ENCODE data around the gene UHRF1. TPM values are rescaled to one million over a fixed set of nuclear protein-coding genes. Genes with fewer than 3 reads are reported as not detected.

Gene UHRF1
- total and polyA plus RNA-seq, 2 of the 13 experiments (the other 11 are each of a cell fraction or from before 2014, with no cell fraction given) = 6.8 to 78.4 TPM

- TF ChIP-seq, protein P1, sequence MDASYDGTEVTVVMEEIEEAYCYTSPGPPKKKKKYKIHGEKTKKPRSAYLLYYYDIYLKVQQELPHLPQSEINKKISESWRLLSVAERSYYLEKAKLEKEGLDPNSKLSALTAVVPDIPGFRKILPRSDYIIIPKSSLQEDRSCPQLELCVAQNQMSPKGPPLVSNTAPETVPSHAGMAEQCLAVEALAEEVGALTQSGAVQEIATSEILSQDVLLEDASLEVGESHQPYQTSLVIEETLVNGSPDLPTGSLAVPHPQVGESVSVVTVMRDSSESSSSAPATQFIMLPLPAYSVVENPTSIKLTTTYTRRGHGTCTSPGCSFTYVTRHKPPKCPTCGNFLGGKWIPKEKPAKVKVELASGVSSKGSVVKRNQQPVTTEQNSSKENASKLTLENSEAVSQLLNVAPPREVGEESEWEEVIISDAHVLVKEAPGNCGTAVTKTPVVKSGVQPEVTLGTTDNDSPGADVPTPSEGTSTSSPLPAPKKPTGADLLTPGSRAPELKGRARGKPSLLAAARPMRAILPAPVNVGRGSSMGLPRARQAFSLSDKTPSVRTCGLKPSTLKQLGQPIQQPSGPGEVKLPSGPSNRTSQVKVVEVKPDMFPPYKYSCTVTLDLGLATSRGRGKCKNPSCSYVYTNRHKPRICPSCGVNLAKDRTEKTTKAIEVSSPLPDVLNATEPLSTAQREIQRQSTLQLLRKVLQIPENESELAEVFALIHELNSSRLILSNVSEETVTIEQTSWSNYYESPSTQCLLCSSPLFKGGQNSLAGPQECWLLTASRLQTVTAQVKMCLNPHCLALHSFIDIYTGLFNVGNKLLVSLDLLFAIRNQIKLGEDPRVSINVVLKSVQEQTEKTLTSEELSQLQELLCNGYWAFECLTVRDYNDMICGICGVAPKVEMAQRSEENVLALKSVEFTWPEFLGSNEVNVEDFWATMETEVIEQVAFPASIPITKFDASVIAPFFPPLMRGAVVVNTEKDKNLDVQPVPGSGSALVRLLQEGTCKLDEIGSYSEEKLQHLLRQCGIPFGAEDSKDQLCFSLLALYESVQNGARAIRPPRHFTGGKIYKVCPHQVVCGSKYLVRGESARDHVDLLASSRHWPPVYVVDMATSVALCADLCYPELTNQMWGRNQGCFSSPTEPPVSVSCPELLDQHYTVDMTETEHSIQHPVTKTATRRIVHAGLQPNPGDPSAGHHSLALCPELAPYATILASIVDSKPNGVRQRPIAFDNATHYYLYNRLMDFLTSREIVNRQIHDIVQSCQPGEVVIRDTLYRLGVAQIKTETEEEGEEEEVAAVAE (CRISPR knock-in tag; IDR thresholded peaks at IDR 0.05; ENCODE audit: borderline replicate concordance) = no peak
- peak; percentile 42; the same call in 1 of the 2 replicates for TF ChIP-seq ZNF121 (CRISPR knock-in tag; IDR thresholded peaks at IDR 0.05)
Measured at GRCh38 chr19:4993683-4994082, 84.4 kb downstream of the UHRF1 start (continued).

GRCh38 chr19:4996701-4997100, 87.4 kb downstream of the UHRF1 start:
- H3K9ac ChIP-seq (ENCODE audit: insufficient read depth, low read depth, low read length) = no peak overlapping the region
- no peak overlapping the region for H3K4me3 ChIP-seq (replicated peaks in 1 of 3; ENCODE audit: insufficient read depth in 1 of 3, low read depth in 2 of 3, low read length in 3 of 3)
- H3K4me2 ChIP-seq (ENCODE audit: low read depth, low read length) = no peak overlapping the region
- FAIRE-seq (no peak), ATAC-seq (no peak), DNase-seq (ENCODE audit: low spot score) (no peak)
- H2AFZ ChIP-seq (ENCODE audit: low read length) = no peak overlapping the region
- H3K79me2 ChIP-seq (ENCODE audit: insufficient read depth, low read length) = peaks cover 48% of the 10 kb centered on the region
- WGBS (ENCODE audit: low lambda C conversion rate) = 93% methylated on average over 4 of the region's 5 CpGs
- CTCF ChIA-PET (ENCODE audit: low intra/inter-chr PET ratio, low total read pairs) = no interaction called here
- no peaks in the 10 kb centered on the region for H3K9me3 ChIP-seq (ENCODE audit: low read length)
- H3K27me3 ChIP-seq (ENCODE audit: control insufficient read depth in 1 of 2, insufficient read depth in 2 of 2, low read length in 2 of 2) = no peaks in the 10 kb centered on the region
- peaks cover 28% of the 10 kb centered on the region for H4K20me1 ChIP-seq (ENCODE audit: insufficient read depth, low read length)
- intact Hi-C loops (cut with micrococcal nuclease; ENCODE audit: unreplicated experiment) = no loop called here
- no TSS peak for BruUV-seq (replicated peaks)
- peaks cover 3 to 14% of the 10 kb centered on the region in 2 experiments; a peak in 3 of 5 replicates for H3K36me3 ChIP-seq (replicated peaks in 1 of 2; ENCODE audit: control insufficient read depth in 1 of 2, insufficient read depth in 2 of 2, low read length in 2 of 2)
- in situ Hi-C loops (cut with HindIII; ENCODE audit: extremely low pct_ligation_motif_present, low pct_unique_long_range_greater_than_20kb) = no loop called here
- no peak overlapping the region for H3K27ac ChIP-seq (ENCODE audit: extremely low read length, insufficient read depth, low read length)
- H3K4me1 ChIP-seq (ENCODE audit: insufficient read depth, low read length) = peaks cover 19% of the 10 kb centered on the region
- POLR2A ChIA-PET = no interaction called here
- TF ChIP-seq, protein P2, sequence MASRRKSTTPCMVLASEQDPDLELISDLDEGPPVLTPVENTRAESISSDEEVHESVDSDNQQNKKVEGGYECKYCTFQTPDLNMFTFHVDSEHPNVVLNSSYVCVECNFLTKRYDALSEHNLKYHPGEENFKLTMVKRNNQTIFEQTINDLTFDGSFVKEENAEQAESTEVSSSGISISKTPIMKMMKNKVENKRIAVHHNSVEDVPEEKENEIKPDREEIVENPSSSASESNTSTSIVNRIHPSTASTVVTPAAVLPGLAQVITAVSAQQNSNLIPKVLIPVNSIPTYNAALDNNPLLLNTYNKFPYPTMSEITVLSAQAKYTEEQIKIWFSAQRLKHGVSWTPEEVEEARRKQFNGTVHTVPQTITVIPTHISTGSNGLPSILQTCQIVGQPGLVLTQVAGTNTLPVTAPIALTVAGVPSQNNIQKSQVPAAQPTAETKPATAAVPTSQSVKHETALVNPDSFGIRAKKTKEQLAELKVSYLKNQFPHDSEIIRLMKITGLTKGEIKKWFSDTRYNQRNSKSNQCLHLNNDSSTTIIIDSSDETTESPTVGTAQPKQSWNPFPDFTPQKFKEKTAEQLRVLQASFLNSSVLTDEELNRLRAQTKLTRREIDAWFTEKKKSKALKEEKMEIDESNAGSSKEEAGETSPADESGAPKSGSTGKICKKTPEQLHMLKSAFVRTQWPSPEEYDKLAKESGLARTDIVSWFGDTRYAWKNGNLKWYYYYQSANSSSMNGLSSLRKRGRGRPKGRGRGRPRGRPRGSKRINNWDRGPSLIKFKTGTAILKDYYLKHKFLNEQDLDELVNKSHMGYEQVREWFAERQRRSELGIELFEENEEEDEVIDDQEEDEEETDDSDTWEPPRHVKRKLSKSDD (CRISPR knock-in tag; IDR thresholded peaks at IDR 0.05; ENCODE audit: low read depth) = no peak
- TF ChIP-seq SRSF9 (IDR thresholded peaks at IDR 0.05; ENCODE audit: borderline replicate concordance, insufficient read depth, low read depth, low read length, poor library complexity, severe bottlenecking) (no peak), SP140L (CRISPR knock-in tag; IDR thresholded peaks at IDR 0.05; ENCODE audit: borderline replicate concordance) (no peak), IRF1 (CRISPR knock-in tag; IDR thresholded peaks at IDR 0.05; ENCODE audit: low read depth) (no peak), ZNF431 (CRISPR knock-in tag; IDR thresholded peaks at IDR 0.05; ENCODE audit: borderline replicate concordance, low read depth) (no peak), SIX1 (CRISPR knock-in tag; IDR thresholded peaks at IDR 0.05; ENCODE audit: borderline replicate concordance) (no peak), KDM1A (CRISPR knock-in tag; IDR thresholded peaks at IDR 0.05) (no peak), MAFG (CRISPR knock-in tag; IDR thresholded peaks at IDR 0.05) (no peak), ETV6 (CRISPR knock-in tag; conservative IDR thresholded peaks at IDR 0.05) (no peak), HMG20B (CRISPR knock-in tag; conservative IDR thresholded peaks at IDR 0.05) (no peak), GZF1 (CRISPR knock-in tag; IDR thresholded peaks at IDR 0.05) (no peak)
